Stomach (tissue), 9 donors: ENCODE results near the gene KRT76. TPM values are rescaled to one million over a fixed set of nuclear protein-coding genes. Genes with fewer than 3 reads are reported as not detected.

ENCODE experiments used
- DNase-seq, 2 donors: peaks; one replicate each; pipeline versions ENCODE4 v3.0.0 to v3.0.0-alpha.2; 2013 to 2019
- H3K27ac ChIP-seq, 5 donors: fragments of 200-600 bp in 4 of 5; sonication (generic) in 4 of 5; one replicate each; pipeline ENCODE4 v1.5.1; 2013 to 2019; ENCODE audit warnings: mild to moderate bottlenecking in 1 of 5, moderate library complexity in 1 of 5
- H3K27me3 ChIP-seq, 3 donors: fragments of 200-600 bp; sonication (generic); one replicate each; pipeline ENCODE4 v1.5.1; 2017 to 2019; ENCODE audit warnings: mixed run types in 1 of 3
- H3K36me3 ChIP-seq, 4 donors: fragments of 200-600 bp; sonication (generic); 1 replicate in 3 of 4; 2 replicates in 1 of 4; pipeline ENCODE4 v1.5.1; 2016 to 2019
- H3K4me1 ChIP-seq, 4 donors: fragments of 200-600 bp; sonication (generic); one replicate each; pipeline ENCODE4 v1.5.1; 2016 to 2019
- H3K4me3 ChIP-seq, 4 donors: fragments of 200-600 bp; sonication (generic) in 3 of 4; one replicate each; pipeline ENCODE4 v1.5.1; 2016 to 2019; ENCODE audit warnings: mild to moderate bottlenecking in 1 of 4
- H3K9me3 ChIP-seq, 4 donors: fragments of 200-600 bp; sonication (generic); one replicate each; pipeline ENCODE4 v1.5.1; 2016 to 2019
- EP300 ChIP-seq: sonication (generic); formaldehyde crosslinking; IDR thresholded peaks from one replicate; pipeline ENCODE4 v1.6.1; 2017; ENCODE audit warnings: antibody characterized with exemption
- POLR2A ChIP-seq, 4 donors: fragments of 450-650 bp; IDR thresholded peaks; one replicate each; pipeline ENCODE4 v1.6.1; 2016; ENCODE audit warnings: antibody characterized with exemption in 4 of 4, control low read depth in 2 of 4, mild to moderate bottlenecking in 1 of 4, moderate library complexity in 1 of 4
- POLR2AphosphoS5 ChIP-seq, 3 donors: sonication (generic); formaldehyde crosslinking; IDR thresholded peaks; one replicate each; pipeline ENCODE4 v1.6.1; 2016; ENCODE audit warnings: antibody characterized with exemption in 3 of 3
- WGBS, 5 donors: extraction: QIAGEN DNeasy Blood & Tissue Kit in 3 of 5; methylation state at CpG; one replicate each; pipeline versions ENCODE4 v1.1.5 to v1.1.7; 2013 to 2018; 5-methylcytosine and 5-hydroxymethylcytosine counted together
- intact Hi-C: fragments of 100-400 bp; cut with DNase I; formaldehyde crosslinking; loops from one replicate; pipeline ENCODE4 v1.15.1; 2023; ENCODE audit warnings: low total_unique reads
- polyA plus RNA-seq, 3 donors: library from polyadenylated mRNA; stranded (reverse); fragments of 200-250 nt; gene quantifications; one replicate each; pipeline ENCODE4 v1.2.3, GENCODE V29; 2013
- total RNA-seq, 5 donors: library from RNA; depleted of rRNA; stranded (reverse); fragments of >200 nt; gene quantifications; one replicate each; pipeline versions ENCODE4 v1.1.0 to v1.2.3, GENCODE V29; 2014 to 2016
- TF ChIP-seq, protein P1 (sequence below), 7 experiments: fragments of 450-650 bp in 4 of 7; fragments of 200-600 bp in 3 of 7; sonication (generic) in 3 of 7; IDR thresholded peaks; one replicate each; pipeline ENCODE4 v1.5.1; 2016 to 2019; ENCODE audit warnings: antibody characterized with exemption in 7 of 7, control low read depth in 2 of 7, mild to moderate bottlenecking in 1 of 7
- donor health status: healthy with polysubstance abuse.
- donor health status: Bipolar disorder and iron deficiency.
- donor health status: healthy.

The KRT76 gene
- total and polyA plus RNA-seq, 8 donors, result not detected

DNA sequence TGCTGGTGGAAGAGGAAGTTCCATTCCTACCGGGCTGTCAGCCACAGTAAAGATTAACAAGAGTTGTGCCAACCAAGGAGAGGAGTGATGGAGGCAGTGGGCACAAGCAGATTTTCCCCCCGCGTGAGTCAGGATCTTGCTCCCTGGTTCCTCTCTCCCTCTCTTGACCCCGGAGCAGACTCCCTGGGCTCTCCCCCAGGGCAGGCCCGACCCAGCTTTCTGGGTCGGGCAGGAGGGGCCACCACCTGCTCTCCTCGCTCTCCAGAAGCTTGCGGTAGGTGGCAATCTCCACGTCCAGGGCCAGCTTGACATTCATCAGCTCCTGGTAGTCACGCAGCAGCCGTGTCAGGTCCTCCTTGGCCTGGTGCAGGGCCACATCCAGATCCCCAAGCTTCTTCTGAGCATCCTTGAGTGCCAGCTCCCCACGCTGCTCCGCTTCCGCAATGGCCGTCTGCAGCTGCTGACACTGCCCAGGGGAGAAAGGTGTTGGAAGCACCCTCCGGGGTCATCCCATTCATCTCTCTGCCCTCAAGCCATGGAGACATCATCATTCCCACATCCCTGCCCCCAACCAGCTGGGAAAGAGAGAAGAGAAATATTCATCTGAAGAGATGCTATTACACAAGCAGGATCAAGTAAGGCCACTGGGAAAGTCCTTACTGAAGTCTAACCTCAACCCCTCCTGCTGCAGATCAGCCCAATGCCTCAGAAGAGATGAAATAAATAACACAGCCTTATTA is 45.8 kb upstream of the KRT76 start:
- H3K36me3 ChIP-seq, result no peaks in the 10 kb centered on the region
- H3K27ac ChIP-seq, result no peak overlapping the region
- 72 to 78% (median 76%) methylated on average over 12 to 16 of the region's 16 CpGs for WGBS, 5 donors
- H3K4me3 ChIP-seq, result no peak overlapping the region
- peaks cover 0 to 10% (median 0%) of the 10 kb centered on the region in 4 donors for H3K4me1 ChIP-seq
- H3K9me3 ChIP-seq, result no peaks in the 10 kb centered on the region
- no peak for DNase-seq
- H3K27me3 ChIP-seq, result peaks cover 0 to 31% (median 8%) of the 10 kb centered on the region in 3 donors
- intact Hi-C loops, result no loop called here
- no peak for TF ChIP-seq EP300
- TF ChIP-seq, protein P1, sequence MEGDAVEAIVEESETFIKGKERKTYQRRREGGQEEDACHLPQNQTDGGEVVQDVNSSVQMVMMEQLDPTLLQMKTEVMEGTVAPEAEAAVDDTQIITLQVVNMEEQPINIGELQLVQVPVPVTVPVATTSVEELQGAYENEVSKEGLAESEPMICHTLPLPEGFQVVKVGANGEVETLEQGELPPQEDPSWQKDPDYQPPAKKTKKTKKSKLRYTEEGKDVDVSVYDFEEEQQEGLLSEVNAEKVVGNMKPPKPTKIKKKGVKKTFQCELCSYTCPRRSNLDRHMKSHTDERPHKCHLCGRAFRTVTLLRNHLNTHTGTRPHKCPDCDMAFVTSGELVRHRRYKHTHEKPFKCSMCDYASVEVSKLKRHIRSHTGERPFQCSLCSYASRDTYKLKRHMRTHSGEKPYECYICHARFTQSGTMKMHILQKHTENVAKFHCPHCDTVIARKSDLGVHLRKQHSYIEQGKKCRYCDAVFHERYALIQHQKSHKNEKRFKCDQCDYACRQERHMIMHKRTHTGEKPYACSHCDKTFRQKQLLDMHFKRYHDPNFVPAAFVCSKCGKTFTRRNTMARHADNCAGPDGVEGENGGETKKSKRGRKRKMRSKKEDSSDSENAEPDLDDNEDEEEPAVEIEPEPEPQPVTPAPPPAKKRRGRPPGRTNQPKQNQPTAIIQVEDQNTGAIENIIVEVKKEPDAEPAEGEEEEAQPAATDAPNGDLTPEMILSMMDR (IDR thresholded peaks at IDR 0.05), result no peak
- TF ChIP-seq POLR2AphosphoS5 (IDR thresholded peaks at IDR 0.05), result no peak
- no peak for TF ChIP-seq POLR2A (IDR thresholded peaks at IDR 0.05)

- Histone ChIP-seq H3K4me1 (peaks cover 0 to 10% (median 0%) of the 10 kb centered on the region in 4 donors), H3K9me3 (no peaks in the 10 kb centered on the region), H3K36me3 (no peaks in the 10 kb centered on the region), H3K27ac (no peak overlapping the region), H3K27me3 (peaks cover 0 to 40% (median 8%) of the 10 kb centered on the region in 3 donors), H3K4me3 (no peak overlapping the region)
- no peak for DNase-seq
- TF ChIP-seq, protein P1 (IDR thresholded peaks at IDR 0.05), result no peak
- TF ChIP-seq EP300, result no peak
- no peak for TF ChIP-seq POLR2AphosphoS5 (IDR thresholded peaks at IDR 0.05)
- no peak for TF ChIP-seq POLR2A (IDR thresholded peaks at IDR 0.05)
- WGBS, 5 donors, result 66 to 80% (median 77%) methylated on average over 6 to 10 of the region's 10 CpGs
- intact Hi-C loops, result no loop called here
These were observed 44.9 kb upstream of the KRT76 start for GRCh38 chr12:52821826-52822660.

DNA sequence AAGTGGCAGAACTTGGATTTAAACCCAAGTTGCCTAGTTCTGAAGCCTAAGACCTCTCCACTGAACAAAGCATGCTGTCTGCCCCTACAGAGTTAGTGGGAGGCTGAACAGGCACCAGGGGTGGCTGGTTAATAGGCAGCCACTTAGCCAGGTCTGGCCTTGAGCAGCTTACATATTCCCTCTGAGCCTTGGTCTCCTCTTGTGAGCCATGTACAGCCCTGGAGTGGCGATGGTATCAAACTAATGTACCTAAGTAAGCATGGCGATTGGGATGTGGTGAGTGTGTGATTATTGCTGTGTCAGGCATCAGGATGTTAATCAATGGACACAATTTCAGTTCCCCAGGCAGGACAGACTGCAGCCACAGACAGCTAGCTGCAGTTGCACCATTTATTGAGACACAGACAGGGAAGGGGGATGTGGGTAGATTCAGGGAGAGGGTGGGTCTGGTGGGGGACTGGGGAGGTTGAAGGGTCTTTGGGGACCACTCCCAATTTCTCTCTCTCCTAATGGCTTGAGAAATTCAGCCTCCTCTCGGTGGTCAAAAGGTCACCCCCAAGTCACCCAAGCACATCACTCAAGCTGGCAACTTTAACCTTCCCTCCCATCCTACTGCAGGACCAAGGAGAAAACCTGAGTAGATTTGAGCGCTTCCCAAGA is 44.1 kb upstream of the KRT76 start:
- WGBS, 5 donors, result 78 to 94% (median 92%) methylated on average over 3 to 4 of the region's 4 CpGs
- H3K27me3 ChIP-seq, result peaks cover 0 to 37% (median 8%) of the 10 kb centered on the region in 3 donors
- intact Hi-C loops, result no loop called here

More for the DNA sequence above, 44.1 kb upstream of the KRT76 start:
- no peak for DNase-seq
- Histone ChIP-seq H3K4me3 (no peak overlapping the region), H3K27ac (no peak overlapping the region), H3K4me1 (peaks cover 0 to 10% (median 0%) of the 10 kb centered on the region in 4 donors), H3K36me3 (no peaks in the 10 kb centered on the region), H3K9me3 (no peaks in the 10 kb centered on the region)
- no peak for TF ChIP-seq POLR2AphosphoS5 (IDR thresholded peaks at IDR 0.05)
- TF ChIP-seq POLR2A (IDR thresholded peaks at IDR 0.05), result no peak
- TF ChIP-seq, protein P1 (IDR thresholded peaks at IDR 0.05), result no peak
- TF ChIP-seq EP300, result no peak
